H9 (cell line): ENCODE data around the gene LHPP. TPM values are rescaled to one million over a fixed set of nuclear protein-coding genes. Genes with fewer than 3 reads are reported as not detected.

Source experiments
- DNase-seq: peaks from one replicate; pipeline ENCODE4 v3.0.0-alpha.2; 2017
- H2AFZ ChIP-seq: one replicate; pipeline ENCODE4 v1.6.1; 2013; ENCODE audit warnings: mild to moderate bottlenecking, low read length, control low read depth, moderate library complexity
- H2AK5ac ChIP-seq: 2 replicates; pipeline ENCODE4 v1.6.1; 2013; ENCODE audit warnings: low read length, control low read depth, mixed read lengths; ENCODE audit not compliant: insufficient read length
- H2BK120ac ChIP-seq: one replicate; pipeline ENCODE4 v1.6.1; 2013; ENCODE audit warnings: low read depth, mild to moderate bottlenecking, low read length, control low read depth, inconsistent platforms; ENCODE audit not compliant: poor library complexity, severe bottlenecking
- H2BK12ac ChIP-seq: 2 replicates; pipeline ENCODE4 v1.6.1; 2013; ENCODE audit warnings: low read length, control low read depth, mixed read lengths, low read depth; ENCODE audit not compliant: insufficient read length
- H2BK15ac ChIP-seq: 2 replicates; pipeline ENCODE4 v1.6.1; 2013; ENCODE audit warnings: low read depth, low read length, control low read depth
- H2BK20ac ChIP-seq: one replicate; pipeline ENCODE4 v1.6.1; 2013; ENCODE audit warnings: low read depth, mild to moderate bottlenecking, low read length, control low read depth, inconsistent platforms; ENCODE audit not compliant: poor library complexity, severe bottlenecking
- H2BK5ac ChIP-seq: 2 replicates; pipeline ENCODE4 v1.6.1; 2013; ENCODE audit warnings: low read length, control low read depth, mixed read lengths; ENCODE audit not compliant: insufficient read length
- H3K14ac ChIP-seq: 2 replicates; pipeline ENCODE4 v1.6.1; 2013; ENCODE audit warnings: low read length, control low read depth; ENCODE audit not compliant: insufficient read depth
- H3K18ac ChIP-seq: 2 replicates; pipeline ENCODE4 v1.6.1; 2013; ENCODE audit warnings: low read depth, mild to moderate bottlenecking, mixed read lengths, low read length, control low read depth; ENCODE audit not compliant: insufficient read length
- H3K23ac ChIP-seq: 2 replicates; pipeline ENCODE4 v1.6.1; 2013; ENCODE audit warnings: low read length, control low read depth, mixed read lengths, low read depth; ENCODE audit not compliant: insufficient read length
- H3K23me2 ChIP-seq: 2 replicates; pipeline ENCODE4 v1.6.1; 2013; ENCODE audit warnings: low read depth, mild to moderate bottlenecking, mixed read lengths, low read length, control low read depth; ENCODE audit not compliant: insufficient read length, poor library complexity, severe bottlenecking
- H3K27ac ChIP-seq: 2 replicates; pipeline ENCODE4 v1.5.1; 2013; ENCODE audit warnings: low read length, control low read depth, mixed read lengths, low read depth; ENCODE audit not compliant: insufficient read length
- H3K27me3 ChIP-seq: 2 replicates; pipeline ENCODE4 v1.6.1; 2013; ENCODE audit warnings: low read length, control low read depth, inconsistent platforms; ENCODE audit not compliant: insufficient read depth
- H3K4ac ChIP-seq: 2 replicates; pipeline ENCODE4 v1.6.1; 2013; ENCODE audit warnings: low read depth, mild to moderate bottlenecking, control low read depth, inconsistent platforms, low read length, moderate library complexity
- H3K4me1 ChIP-seq: 2 replicates; pipeline ENCODE4 v1.6.1; 2013; ENCODE audit warnings: low read length, control low read depth, inconsistent platforms; ENCODE audit not compliant: insufficient read depth
- H3K4me2 ChIP-seq: 2 replicates; pipeline ENCODE4 v1.6.1; 2013; ENCODE audit warnings: low read length, control low read depth, mixed read lengths; ENCODE audit not compliant: insufficient read length, insufficient read depth
- H3K56ac ChIP-seq: 2 replicates; pipeline ENCODE4 v1.6.1; 2013; ENCODE audit warnings: low read depth, mild to moderate bottlenecking, mixed read lengths, low read length, control low read depth; ENCODE audit not compliant: insufficient read length
- H3K79me1 ChIP-seq: 2 replicates; pipeline ENCODE4 v1.6.1; 2013; ENCODE audit warnings: low read depth, mild to moderate bottlenecking, moderate library complexity, low read length, control low read depth, inconsistent platforms; ENCODE audit not compliant: insufficient read depth, poor library complexity, severe bottlenecking
- H3K79me2 ChIP-seq: 2 replicates; pipeline ENCODE4 v1.6.1; 2013; ENCODE audit warnings: low read length, control low read depth, inconsistent platforms; ENCODE audit not compliant: insufficient read depth
- H3K9ac ChIP-seq: 2 replicates; pipeline ENCODE4 v1.6.1; 2013; ENCODE audit warnings: low read length, control low read depth, mixed read lengths; ENCODE audit not compliant: insufficient read length; ENCODE audit errors: extremely low read depth
- H3K9me3 ChIP-seq: one replicate; pipeline ENCODE4 v1.6.1; 2013; ENCODE audit warnings: low read depth, low read length, inconsistent platforms; ENCODE audit not compliant: control insufficient read depth
- H3T11ph ChIP-seq: one replicate; pipeline ENCODE4 v1.6.1; 2013; ENCODE audit warnings: mild to moderate bottlenecking, low read length, control low read depth, inconsistent platforms
- H4K20me1 ChIP-seq: one replicate; pipeline ENCODE4 v1.6.1; 2013; ENCODE audit not compliant: control insufficient read depth, insufficient read length, insufficient read depth
- H4K5ac ChIP-seq: 2 replicates; pipeline ENCODE4 v1.6.1; 2013; ENCODE audit warnings: low read depth, mild to moderate bottlenecking, mixed read lengths, low read length, control low read depth; ENCODE audit not compliant: insufficient read length
- H4K8ac ChIP-seq: replicated peaks from 2 replicates; pipeline ENCODE4 v1.6.1; 2013; ENCODE audit warnings: low read length, control low read depth, mixed read lengths, low read depth; ENCODE audit not compliant: insufficient read length
- H4K91ac ChIP-seq: 2 replicates; pipeline ENCODE4 v1.6.1; 2013; ENCODE audit warnings: low read depth, mild to moderate bottlenecking, moderate library complexity, mixed read lengths, low read length, control low read depth; ENCODE audit not compliant: insufficient read length
- H3K27ac Mint-ChIP-seq, 3 experiments: 2 replicates in 2 of 3; 3 replicates in 1 of 3; pipeline ENCODE4 v1.8.0; 2020 to 2021; ENCODE audit warnings: mixed read lengths in 3 of 3, mild to moderate bottlenecking in 1 of 3, moderate library complexity in 1 of 3
- H3K27me3 Mint-ChIP-seq: 2 replicates; pipeline ENCODE4 v1.8.0; 2021; ENCODE audit warnings: low read depth, mild to moderate bottlenecking, moderate library complexity, mixed read lengths
- H3K36me3 Mint-ChIP-seq, 3 experiments: 2 replicates in 2 of 3; 3 replicates in 1 of 3; pipeline ENCODE4 v1.8.0; 2020 to 2021; ENCODE audit warnings: low read depth in 3 of 3, mixed read lengths in 3 of 3; ENCODE audit not compliant: insufficient read depth in 1 of 3
- H3K4me1 Mint-ChIP-seq, 2 experiments: 2 replicates each; pipeline ENCODE4 v1.8.0; 2020; ENCODE audit warnings: mixed read lengths in 2 of 2
- H3K4me3 Mint-ChIP-seq, 2 experiments: 2 replicates in 1 of 2; 3 replicates in 1 of 2; pipeline ENCODE4 v1.8.0; 2020 to 2021; ENCODE audit warnings: mild to moderate bottlenecking in 2 of 2, mixed read lengths in 2 of 2, moderate library complexity in 1 of 2
- H3K9me3 Mint-ChIP-seq, 2 experiments: 2 replicates in 1 of 2; 3 replicates in 1 of 2; pipeline ENCODE4 v1.8.0; 2020; ENCODE audit warnings: mild to moderate bottlenecking in 2 of 2, mixed read lengths in 2 of 2, moderate library complexity in 1 of 2
- WGBS: extraction: QIAGEN DNeasy Blood & Tissue Kit; methylation state at CpG from one replicate; pipeline ENCODE4 v1.1.7; 2013; ENCODE audit warnings: missing lambda C conversion rate, low lambda C conversion rate, mixed read lengths; ENCODE audit not compliant: insufficient read length; ENCODE audit errors: extremely low coverage; 5-methylcytosine and 5-hydroxymethylcytosine counted together
- total RNA-seq: library from RNA; stranded (reverse); gene quantifications from 2 replicates; pipeline ENCODE4 v1.2.1, GENCODE V29; 2021
- TF ChIP-seq, protein P1 (sequence below): fragments of 200-600 bp; sonication (generic); conservative IDR thresholded peaks from 3 replicates; pipeline ENCODE4 v1.8.0; 2021; ENCODE audit warnings: antibody characterized with exemption, mild to moderate bottlenecking

Gene LHPP
- total RNA-seq, 1 experiment from 2014 or later = 29.6 TPM

DNA sequence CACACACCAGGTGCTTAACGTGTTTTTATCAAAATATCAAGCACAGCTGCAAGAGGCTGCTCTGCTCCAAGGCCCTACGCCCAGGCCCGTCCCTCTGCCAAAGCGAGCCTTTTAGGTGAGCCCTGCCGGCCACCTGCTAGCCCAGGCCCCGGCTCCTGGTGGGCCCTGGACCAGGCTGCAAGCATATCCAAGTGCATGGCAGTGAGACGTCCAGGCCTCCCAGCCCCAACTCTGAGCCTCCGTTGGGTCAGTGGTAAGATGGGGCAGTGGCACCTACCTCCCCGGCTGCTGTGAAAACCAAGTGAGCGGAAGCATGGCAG lies 136.2 kb downstream of the LHPP start:
- no peak overlapping the region for H2BK120ac ChIP-seq
- H3K23ac ChIP-seq = no peak overlapping the region
- H3K4me2 ChIP-seq = no peak overlapping the region
- WGBS = no CpG with 5 or more reads among the region's 10 CpGs
- no peak overlapping the region for H3K18ac ChIP-seq
- H2BK15ac ChIP-seq = no peak overlapping the region
- H4K91ac ChIP-seq = no peak overlapping the region
- H3K14ac ChIP-seq = no peak overlapping the region; the same call in 1 of the 2 replicates
- H4K8ac ChIP-seq = no peak overlapping the region
- peaks cover 4% of the 10 kb centered on the region for H3K27me3 Mint-ChIP-seq
- H2AFZ ChIP-seq = no peak overlapping the region
- no peak overlapping the region for H3K27ac Mint-ChIP-seq
- H3K4me1 Mint-ChIP-seq = no peaks in the 10 kb centered on the region
- no peak overlapping the region for H2AK5ac ChIP-seq
- H2BK5ac ChIP-seq = no peak overlapping the region
- H4K5ac ChIP-seq = no peak overlapping the region
- no peak overlapping the region for H2BK12ac ChIP-seq
- H3K9me3 ChIP-seq = no peaks in the 10 kb centered on the region
- no peaks in the 10 kb centered on the region; a peak in 1 of 7 replicates for H3K36me3 Mint-ChIP-seq
- H2BK20ac ChIP-seq = no peak overlapping the region
- H3K79me2 ChIP-seq = no peaks in the 10 kb centered on the region
- H3K9ac ChIP-seq = no peak overlapping the region
- H3K56ac ChIP-seq = no peak overlapping the region
- H3K27ac ChIP-seq = no peak overlapping the region
- TF ChIP-seq, protein P1, sequence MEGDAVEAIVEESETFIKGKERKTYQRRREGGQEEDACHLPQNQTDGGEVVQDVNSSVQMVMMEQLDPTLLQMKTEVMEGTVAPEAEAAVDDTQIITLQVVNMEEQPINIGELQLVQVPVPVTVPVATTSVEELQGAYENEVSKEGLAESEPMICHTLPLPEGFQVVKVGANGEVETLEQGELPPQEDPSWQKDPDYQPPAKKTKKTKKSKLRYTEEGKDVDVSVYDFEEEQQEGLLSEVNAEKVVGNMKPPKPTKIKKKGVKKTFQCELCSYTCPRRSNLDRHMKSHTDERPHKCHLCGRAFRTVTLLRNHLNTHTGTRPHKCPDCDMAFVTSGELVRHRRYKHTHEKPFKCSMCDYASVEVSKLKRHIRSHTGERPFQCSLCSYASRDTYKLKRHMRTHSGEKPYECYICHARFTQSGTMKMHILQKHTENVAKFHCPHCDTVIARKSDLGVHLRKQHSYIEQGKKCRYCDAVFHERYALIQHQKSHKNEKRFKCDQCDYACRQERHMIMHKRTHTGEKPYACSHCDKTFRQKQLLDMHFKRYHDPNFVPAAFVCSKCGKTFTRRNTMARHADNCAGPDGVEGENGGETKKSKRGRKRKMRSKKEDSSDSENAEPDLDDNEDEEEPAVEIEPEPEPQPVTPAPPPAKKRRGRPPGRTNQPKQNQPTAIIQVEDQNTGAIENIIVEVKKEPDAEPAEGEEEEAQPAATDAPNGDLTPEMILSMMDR = no peak
- H3K9me3 Mint-ChIP-seq = no peaks in the 10 kb centered on the region
- H3K23me2 ChIP-seq = no peaks in the 10 kb centered on the region
- H3K4ac ChIP-seq = no peak overlapping the region
- H4K20me1 ChIP-seq = no peaks in the 10 kb centered on the region
- no peaks in the 10 kb centered on the region for H3K79me1 ChIP-seq
- no peaks in the 10 kb centered on the region for H3K27me3 ChIP-seq
- H3K4me1 ChIP-seq = no peaks in the 10 kb centered on the region
- no peak overlapping the region for H3T11ph ChIP-seq
- no peak overlapping the region for H3K4me3 Mint-ChIP-seq
- no peak for DNase-seq
